Vagina (tissue), 2 donors: Measurements from ENCODE around the gene EID1.
"Not testable (repeated sequence)": the region's sequence is repeated elsewhere in the genome, so short reads cannot be mapped to it uniquely, and the experiment has no call there.

ENCODE experiments used
- POLR2A ChIP-seq, 2 donors: fragments of 450-650 bp; IDR thresholded peaks; one replicate each; pipeline ENCODE4 v1.6.1; 2017; ENCODE audit warnings: antibody characterized with exemption in 2 of 2, mild to moderate bottlenecking in 2 of 2, moderate library complexity in 2 of 2
- POLR2AphosphoS5 ChIP-seq, 2 donors: sonication (generic); formaldehyde crosslinking; IDR thresholded peaks; one replicate each; pipeline ENCODE4 v1.9.0; 2017; ENCODE audit warnings: antibody characterized with exemption in 2 of 2, mild to moderate bottlenecking in 2 of 2, low read depth in 1 of 2; ENCODE audit not compliant: insufficient read depth in 1 of 2
- TF ChIP-seq, protein P1 (sequence below), 3 experiments: fragments of 450-650 bp in 2 of 3; fragments of 200-600 bp in 1 of 3; sonication (generic) in 1 of 3; IDR thresholded peaks; one replicate each; pipeline ENCODE4 v1.5.1; 2017 to 2019; ENCODE audit warnings: antibody characterized with exemption in 3 of 3, mild to moderate bottlenecking in 2 of 3, moderate library complexity in 2 of 3

DNA sequence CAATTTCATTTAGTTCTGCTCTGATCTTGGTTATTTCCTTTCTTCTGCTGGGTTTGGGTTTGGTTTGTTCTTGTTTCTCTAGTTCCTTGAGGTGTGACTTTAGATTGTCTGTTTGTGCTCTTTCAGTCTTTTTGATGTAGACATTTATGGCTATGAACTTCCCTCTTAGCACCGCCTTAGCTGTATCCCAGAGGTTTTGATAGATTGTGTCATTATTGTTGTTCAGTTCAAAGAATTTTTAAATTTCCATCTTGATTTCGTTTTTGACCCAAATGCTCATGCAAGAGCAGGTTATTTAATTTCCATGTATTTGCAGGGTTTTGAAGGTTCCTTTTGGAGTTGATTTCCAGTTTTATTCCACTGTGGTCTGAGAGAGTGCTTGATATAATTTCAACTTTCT lies 32.6 kb downstream of the EID1 start:
- TF ChIP-seq, protein P1, sequence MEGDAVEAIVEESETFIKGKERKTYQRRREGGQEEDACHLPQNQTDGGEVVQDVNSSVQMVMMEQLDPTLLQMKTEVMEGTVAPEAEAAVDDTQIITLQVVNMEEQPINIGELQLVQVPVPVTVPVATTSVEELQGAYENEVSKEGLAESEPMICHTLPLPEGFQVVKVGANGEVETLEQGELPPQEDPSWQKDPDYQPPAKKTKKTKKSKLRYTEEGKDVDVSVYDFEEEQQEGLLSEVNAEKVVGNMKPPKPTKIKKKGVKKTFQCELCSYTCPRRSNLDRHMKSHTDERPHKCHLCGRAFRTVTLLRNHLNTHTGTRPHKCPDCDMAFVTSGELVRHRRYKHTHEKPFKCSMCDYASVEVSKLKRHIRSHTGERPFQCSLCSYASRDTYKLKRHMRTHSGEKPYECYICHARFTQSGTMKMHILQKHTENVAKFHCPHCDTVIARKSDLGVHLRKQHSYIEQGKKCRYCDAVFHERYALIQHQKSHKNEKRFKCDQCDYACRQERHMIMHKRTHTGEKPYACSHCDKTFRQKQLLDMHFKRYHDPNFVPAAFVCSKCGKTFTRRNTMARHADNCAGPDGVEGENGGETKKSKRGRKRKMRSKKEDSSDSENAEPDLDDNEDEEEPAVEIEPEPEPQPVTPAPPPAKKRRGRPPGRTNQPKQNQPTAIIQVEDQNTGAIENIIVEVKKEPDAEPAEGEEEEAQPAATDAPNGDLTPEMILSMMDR (IDR thresholded peaks at IDR 0.05) = not testable (repeated sequence)
- not testable (repeated sequence) for TF ChIP-seq POLR2A (IDR thresholded peaks at IDR 0.05); POLR2AphosphoS5 (IDR thresholded peaks at IDR 0.05; ENCODE audit: insufficient read depth in 1 of 2, low read depth in 1 of 2)
